Vagina (tissue), 2 donors: ENCODE measurements around the gene ERMP1. TPM values are rescaled to one million over a fixed set of nuclear protein-coding genes. Genes with fewer than 3 reads are reported as not detected.
A peak's percentile ranks its signal among the peaks of the same experiment; 100 is the strongest.
"Not testable (repeated sequence)": the region's sequence is repeated elsewhere in the genome, so short reads cannot be mapped to it uniquely, and the experiment has no call there.

Experiments used
- DNase-seq, 2 donors: peaks; one replicate each; pipeline ENCODE4 v3.0.0-alpha.2; 2017; ENCODE audit errors: extremely low spot score in 2 of 2
- H3K27ac ChIP-seq: fragments of 200-600 bp; sonication (generic); one replicate; pipeline ENCODE4 v1.5.1; 2019
- H3K27me3 ChIP-seq: fragments of 200-600 bp; sonication (generic); one replicate; pipeline ENCODE4 v1.5.1; 2019
- H3K36me3 ChIP-seq, 2 donors: fragments of 200-600 bp; sonication (generic); one replicate each; pipeline ENCODE4 v1.5.1; 2017 to 2019
- H3K4me1 ChIP-seq: fragments of 200-600 bp; sonication (generic); one replicate; pipeline ENCODE4 v1.5.1; 2019
- H3K4me3 ChIP-seq, 2 donors: fragments of 200-600 bp; sonication (generic); 1 replicate in 1 of 2; 2 replicates in 1 of 2; pipeline ENCODE4 v1.5.1; 2016 to 2019
- H3K9me3 ChIP-seq: fragments of 200-600 bp; sonication (generic); one replicate; pipeline ENCODE4 v1.5.1; 2019
- POLR2A ChIP-seq, 2 donors: fragments of 450-650 bp; IDR thresholded peaks; one replicate each; pipeline ENCODE4 v1.6.1; 2017; ENCODE audit warnings: antibody characterized with exemption in 2 of 2, mild to moderate bottlenecking in 2 of 2, moderate library complexity in 2 of 2
- POLR2AphosphoS5 ChIP-seq, 2 donors: sonication (generic); formaldehyde crosslinking; IDR thresholded peaks; one replicate each; pipeline ENCODE4 v1.9.0; 2017; ENCODE audit warnings: antibody characterized with exemption in 2 of 2, mild to moderate bottlenecking in 2 of 2, low read depth in 1 of 2; ENCODE audit not compliant: insufficient read depth in 1 of 2
- intact Hi-C: fragments of 100-400 bp; cut with DNase I; formaldehyde crosslinking; loops from one replicate; pipeline ENCODE4 v1.15.1; 2023
- total RNA-seq: library from RNA; depleted of rRNA; stranded (reverse); fragments of >200 nt; gene quantifications from one replicate; pipeline ENCODE4 v1.2.3, GENCODE V29; 2016
- TF ChIP-seq, protein P1 (sequence below), 3 experiments: fragments of 450-650 bp in 2 of 3; fragments of 200-600 bp in 1 of 3; sonication (generic) in 1 of 3; IDR thresholded peaks; one replicate each; pipeline ENCODE4 v1.5.1; 2017 to 2019; ENCODE audit warnings: antibody characterized with exemption in 3 of 3, mild to moderate bottlenecking in 2 of 3, moderate library complexity in 2 of 3

Gene ERMP1
- total RNA-seq, 1 donor from 2014 or later, result 15.5 TPM

GRCh38 chr9:5801739-5802113 lies 31.2 kb downstream of the ERMP1 start:
- H3K27ac ChIP-seq, result no peak overlapping the region
- TF ChIP-seq POLR2A (IDR thresholded peaks at IDR 0.05) (no peak), POLR2AphosphoS5 (IDR thresholded peaks at IDR 0.05; ENCODE audit: insufficient read depth in 1 of 2, low read depth in 1 of 2) (no peak)
- TF ChIP-seq, protein P1, sequence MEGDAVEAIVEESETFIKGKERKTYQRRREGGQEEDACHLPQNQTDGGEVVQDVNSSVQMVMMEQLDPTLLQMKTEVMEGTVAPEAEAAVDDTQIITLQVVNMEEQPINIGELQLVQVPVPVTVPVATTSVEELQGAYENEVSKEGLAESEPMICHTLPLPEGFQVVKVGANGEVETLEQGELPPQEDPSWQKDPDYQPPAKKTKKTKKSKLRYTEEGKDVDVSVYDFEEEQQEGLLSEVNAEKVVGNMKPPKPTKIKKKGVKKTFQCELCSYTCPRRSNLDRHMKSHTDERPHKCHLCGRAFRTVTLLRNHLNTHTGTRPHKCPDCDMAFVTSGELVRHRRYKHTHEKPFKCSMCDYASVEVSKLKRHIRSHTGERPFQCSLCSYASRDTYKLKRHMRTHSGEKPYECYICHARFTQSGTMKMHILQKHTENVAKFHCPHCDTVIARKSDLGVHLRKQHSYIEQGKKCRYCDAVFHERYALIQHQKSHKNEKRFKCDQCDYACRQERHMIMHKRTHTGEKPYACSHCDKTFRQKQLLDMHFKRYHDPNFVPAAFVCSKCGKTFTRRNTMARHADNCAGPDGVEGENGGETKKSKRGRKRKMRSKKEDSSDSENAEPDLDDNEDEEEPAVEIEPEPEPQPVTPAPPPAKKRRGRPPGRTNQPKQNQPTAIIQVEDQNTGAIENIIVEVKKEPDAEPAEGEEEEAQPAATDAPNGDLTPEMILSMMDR (IDR thresholded peaks at IDR 0.05), result no peak
- H3K36me3 ChIP-seq, result no peaks in the 10 kb centered on the region
- H3K9me3 ChIP-seq, result no peaks in the 10 kb centered on the region
- H3K27me3 ChIP-seq, result no peaks in the 10 kb centered on the region
- DNase-seq, result no peak
- no peaks in the 10 kb centered on the region for H3K4me1 ChIP-seq
- intact Hi-C loops, result no loop called here
- H3K4me3 ChIP-seq, result no peak overlapping the region

GRCh38 chr9:5800969-5801738 lies 31.8 kb downstream of the ERMP1 start:
- Histone ChIP-seq H3K27me3 (no peaks in the 10 kb centered on the region), H3K36me3 (no peaks in the 10 kb centered on the region), H3K4me1 (no peaks in the 10 kb centered on the region), H3K4me3 (no peak overlapping the region), H3K27ac (no peak overlapping the region), H3K9me3 (no peaks in the 10 kb centered on the region)
- no peak for DNase-seq
- intact Hi-C loops, result no loop called here
- TF ChIP-seq POLR2A (IDR thresholded peaks at IDR 0.05) (no peak), POLR2AphosphoS5 (IDR thresholded peaks at IDR 0.05; ENCODE audit: insufficient read depth in 1 of 2, low read depth in 1 of 2) (no peak)
- TF ChIP-seq, protein P1 (IDR thresholded peaks at IDR 0.05), result no peak

DNA sequence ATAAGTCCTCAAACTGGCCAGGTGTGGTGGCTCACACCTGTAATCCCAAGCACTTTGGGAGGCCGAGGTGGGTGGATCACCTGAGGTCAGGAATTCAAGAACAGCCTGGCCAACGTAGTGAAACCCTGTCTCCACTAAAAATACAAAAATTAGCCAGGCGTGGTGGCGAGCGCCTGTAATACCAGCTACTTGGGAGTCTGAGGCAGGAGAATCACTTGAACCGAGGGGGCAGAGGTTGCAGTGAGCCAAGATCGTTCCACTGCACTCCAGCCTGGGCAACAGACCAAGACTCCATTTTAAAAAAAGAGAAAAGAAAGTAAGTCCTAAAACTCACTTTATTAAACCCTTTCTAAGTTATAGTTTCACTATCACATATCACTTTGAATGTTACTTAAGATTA lies 32.5 kb downstream of the ERMP1 start:
- H3K36me3 ChIP-seq, H3K27me3 ChIP-seq, intact Hi-C loops, H3K4me1 ChIP-seq, H3K9me3 ChIP-seq, H3K4me3 ChIP-seq, H3K27ac ChIP-seq, DNase-seq: not testable (repeated sequence)

DNA sequence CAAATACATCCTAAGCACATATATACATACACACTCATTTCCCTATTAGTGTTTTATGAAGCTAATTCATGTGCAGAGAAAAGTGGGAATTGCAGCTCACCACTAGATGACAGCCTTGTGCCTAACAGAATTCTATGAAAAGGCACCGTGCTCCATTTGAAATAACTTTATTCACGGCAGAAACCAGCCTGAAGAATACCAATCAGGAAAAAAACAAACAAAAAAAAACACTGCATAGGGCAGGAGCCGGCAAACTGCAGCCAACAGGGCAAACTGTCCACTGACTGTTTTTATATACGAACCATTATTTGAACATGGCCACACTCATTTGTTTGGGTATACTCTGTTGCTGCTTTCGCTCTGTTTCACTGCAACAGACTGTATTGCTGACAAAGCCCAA lies 33.6 kb downstream of the ERMP1 start:
- intact Hi-C loops, result no loop called here
- Histone ChIP-seq H3K9me3 (no peaks in the 10 kb centered on the region), H3K27ac (no peak overlapping the region), H3K4me3 (no peak overlapping the region), H3K4me1 (no peaks in the 10 kb centered on the region), H3K36me3 (no peaks in the 10 kb centered on the region), H3K27me3 (no peaks in the 10 kb centered on the region)
- TF ChIP-seq, protein P1 (IDR thresholded peaks at IDR 0.05), result peak in 1 of 3 experiments; percentile 28
- no peak for TF ChIP-seq POLR2A (IDR thresholded peaks at IDR 0.05)
- no peak for TF ChIP-seq POLR2AphosphoS5 (IDR thresholded peaks at IDR 0.05; ENCODE audit: insufficient read depth in 1 of 2, low read depth in 1 of 2)
- no peak for DNase-seq

DNA sequence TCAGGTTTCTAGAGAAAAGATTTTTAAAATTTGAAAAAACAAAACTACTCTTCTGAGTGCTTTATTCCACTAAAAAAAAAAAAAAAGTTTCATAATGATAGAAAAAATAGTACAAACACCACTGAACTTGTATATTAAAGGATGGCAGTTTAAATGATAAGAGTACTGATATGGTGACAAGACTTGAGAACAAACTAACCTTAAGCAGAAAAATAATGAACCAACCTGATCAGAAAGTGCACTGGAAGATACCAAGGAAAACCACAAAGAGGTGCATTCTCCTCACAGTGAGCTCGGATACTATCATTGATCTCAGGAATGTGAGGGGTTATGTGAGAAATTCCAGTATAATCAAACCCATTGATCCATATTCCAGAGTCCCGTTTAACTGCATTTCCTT lies 34.3 kb downstream of the ERMP1 start:
- no peak for DNase-seq
- no peaks in the 10 kb centered on the region for H3K36me3 ChIP-seq
- no peaks in the 10 kb centered on the region for H3K9me3 ChIP-seq
- no peak for TF ChIP-seq POLR2A (IDR thresholded peaks at IDR 0.05)
- TF ChIP-seq, protein P1 (IDR thresholded peaks at IDR 0.05), result no peak
- TF ChIP-seq POLR2AphosphoS5 (IDR thresholded peaks at IDR 0.05; ENCODE audit: insufficient read depth in 1 of 2, low read depth in 1 of 2), result no peak
- H3K27me3 ChIP-seq, result no peaks in the 10 kb centered on the region
- intact Hi-C loops, result no loop called here
- no peaks in the 10 kb centered on the region for H3K4me1 ChIP-seq
- no peak overlapping the region for H3K27ac ChIP-seq
- H3K4me3 ChIP-seq, result no peak overlapping the region
